Left lobe of liver (tissue), 2 donors: Measurements from ENCODE around the gene MACF1. TPM values are rescaled to one million over a fixed set of nuclear protein-coding genes. Genes with fewer than 3 reads are reported as not detected.

ENCODE experiments used
- ATAC-seq: fragments of 200-7000 bp; cut with Tn5 transposase; one replicate; pipeline ENCODE4 v1.9.1; 2020; ENCODE audit warnings: mild to moderate bottlenecking, moderate library complexity
- DNase-seq: peaks from one replicate; pipeline ENCODE4 v3.0.0-alpha.2; 2020; ENCODE audit warnings: low spot score
- total RNA-seq: library from RNA; stranded (reverse); gene quantifications from one replicate; pipeline ENCODE4 v1.2.1, GENCODE V29; 2021
- donor health status: DM: no; HTN: no; CAD: no; lungs with moderate emphysema.
- donor health status: DM: no; HTN: yes; CAD: no.

Gene MACF1
- total RNA-seq, 1 donor from 2014 or later: 89.9 TPM

DNA sequence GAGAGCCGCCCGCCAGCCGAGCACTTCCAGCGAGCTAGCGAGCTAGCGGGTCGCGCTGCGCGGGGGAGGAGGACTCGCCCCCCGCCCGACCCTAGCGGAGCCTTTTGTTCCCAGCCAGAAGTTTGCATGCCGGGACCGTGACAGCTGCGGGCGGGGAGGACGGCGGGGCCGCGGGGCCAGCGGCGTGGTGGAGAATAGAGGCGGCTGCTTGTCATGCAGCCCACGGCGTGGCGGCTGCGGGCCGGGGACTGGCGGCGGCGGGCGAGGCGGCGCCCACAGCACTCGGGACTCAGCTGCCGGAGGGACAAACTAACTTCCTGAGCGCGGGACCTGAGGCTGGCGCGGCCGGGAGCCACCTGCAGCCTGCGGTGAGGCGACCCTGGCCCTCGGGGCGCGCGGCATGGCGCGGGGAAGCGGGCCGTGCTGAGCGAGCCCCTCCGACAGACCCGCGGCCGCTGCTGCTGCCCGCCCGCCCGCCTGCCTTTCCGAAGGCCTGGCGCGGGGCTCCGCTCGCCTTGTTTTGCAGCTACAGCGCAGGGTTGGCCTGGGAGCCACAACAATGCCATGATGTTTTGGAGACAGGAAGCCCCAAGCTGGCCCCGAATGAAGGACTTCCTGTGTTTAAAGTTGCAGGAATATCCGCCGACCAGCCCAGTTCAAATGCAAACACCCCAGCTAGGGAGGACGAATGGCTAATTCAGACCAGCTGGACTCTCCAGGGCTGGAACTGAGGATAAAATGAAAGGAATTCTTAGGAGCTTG, 204.7 kb downstream of the MACF1 start:
- DNase-seq: peak; percentile 65
- ATAC-seq: peak; percentile 28

DNA sequence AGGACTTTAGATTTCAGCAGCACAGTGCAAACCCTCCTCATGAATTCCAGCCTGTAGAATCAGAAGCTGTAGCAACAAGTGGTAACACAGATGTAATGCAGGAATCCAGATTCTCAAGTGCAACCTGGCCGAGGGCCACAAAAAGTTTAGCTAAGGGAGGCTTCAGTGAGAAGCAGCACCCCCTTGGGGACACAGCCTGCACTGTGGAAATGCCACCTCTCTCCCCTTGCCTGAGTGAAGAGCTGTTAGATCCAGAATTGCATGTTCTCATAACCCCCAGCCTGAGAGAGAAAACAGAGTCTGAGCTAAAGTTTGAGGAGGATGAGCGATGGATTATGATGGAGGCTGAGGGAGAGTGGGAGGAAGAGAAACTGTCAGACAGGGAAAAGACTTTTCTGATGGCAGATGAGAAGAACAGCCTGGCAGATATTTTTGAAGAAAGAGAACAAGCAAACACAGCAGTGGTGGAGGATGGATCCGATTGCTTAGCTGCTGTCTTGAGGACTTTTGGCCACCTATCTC, 206.5 kb downstream of the MACF1 start:
- peak; percentile 15 for ATAC-seq
- peak; percentile 71 for DNase-seq

DNA sequence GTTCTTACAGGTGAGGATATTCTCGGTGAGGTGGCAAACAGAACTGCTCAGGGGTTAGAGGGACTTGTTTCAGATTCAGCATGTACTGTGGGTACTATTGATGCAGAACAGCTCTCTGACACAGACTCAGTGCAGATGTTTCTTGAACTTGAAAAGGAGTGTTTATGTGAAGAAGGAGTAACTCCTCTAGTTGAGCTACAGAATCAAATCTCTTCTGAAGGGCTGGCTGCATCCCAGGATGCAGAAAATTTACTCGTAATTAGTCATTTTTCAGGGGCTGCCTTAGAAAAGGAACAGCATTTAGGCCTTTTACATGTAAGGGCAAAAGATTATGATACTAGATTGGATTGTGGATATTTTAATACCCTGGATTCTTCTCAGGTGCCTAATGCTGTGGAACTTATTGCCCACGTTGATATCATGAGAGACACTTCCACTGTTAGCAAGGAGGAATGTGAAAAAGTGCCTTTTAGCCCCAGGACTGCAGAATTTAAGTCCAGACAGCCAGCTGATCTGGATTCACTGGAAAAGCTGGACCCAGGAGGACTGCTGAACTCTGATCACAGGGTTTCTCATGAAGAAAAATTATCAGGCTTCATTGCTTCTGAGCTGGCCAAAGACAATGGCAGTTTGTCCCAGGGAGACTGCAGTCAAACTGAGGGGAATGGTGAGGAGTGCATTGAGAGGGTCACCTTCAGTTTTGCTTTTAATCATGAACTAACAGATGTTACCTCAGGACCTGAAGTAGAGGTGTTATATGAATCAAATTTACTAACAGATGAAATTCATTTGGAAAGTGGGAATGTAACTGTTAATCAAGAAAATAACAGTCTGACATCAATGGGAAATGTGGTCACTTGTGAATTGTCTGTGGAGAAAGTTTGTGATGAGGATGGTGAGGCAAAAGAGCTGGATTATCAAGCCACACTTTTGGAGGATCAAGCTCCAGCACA, 207.3 kb downstream of the MACF1 start:
- DNase-seq: no peak
- no peak for ATAC-seq

DNA sequence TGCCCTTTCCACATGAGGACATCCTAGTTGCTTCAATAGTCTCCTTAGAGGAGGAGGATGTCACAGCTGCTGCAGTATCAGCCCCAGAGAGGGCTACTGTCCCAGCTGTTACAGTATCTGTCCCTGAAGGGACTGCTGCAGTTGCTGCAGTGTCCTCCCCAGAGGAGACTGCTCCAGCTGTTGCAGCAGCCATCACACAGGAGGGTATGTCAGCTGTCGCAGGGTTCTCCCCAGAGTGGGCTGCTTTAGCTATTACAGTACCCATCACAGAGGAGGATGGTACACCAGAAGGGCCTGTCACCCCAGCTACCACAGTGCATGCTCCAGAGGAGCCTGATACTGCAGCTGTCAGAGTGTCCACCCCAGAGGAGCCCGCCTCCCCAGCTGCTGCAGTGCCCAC, 208.4 kb downstream of the MACF1 start:
- ATAC-seq (no peak), DNase-seq (no peak)

DNA sequence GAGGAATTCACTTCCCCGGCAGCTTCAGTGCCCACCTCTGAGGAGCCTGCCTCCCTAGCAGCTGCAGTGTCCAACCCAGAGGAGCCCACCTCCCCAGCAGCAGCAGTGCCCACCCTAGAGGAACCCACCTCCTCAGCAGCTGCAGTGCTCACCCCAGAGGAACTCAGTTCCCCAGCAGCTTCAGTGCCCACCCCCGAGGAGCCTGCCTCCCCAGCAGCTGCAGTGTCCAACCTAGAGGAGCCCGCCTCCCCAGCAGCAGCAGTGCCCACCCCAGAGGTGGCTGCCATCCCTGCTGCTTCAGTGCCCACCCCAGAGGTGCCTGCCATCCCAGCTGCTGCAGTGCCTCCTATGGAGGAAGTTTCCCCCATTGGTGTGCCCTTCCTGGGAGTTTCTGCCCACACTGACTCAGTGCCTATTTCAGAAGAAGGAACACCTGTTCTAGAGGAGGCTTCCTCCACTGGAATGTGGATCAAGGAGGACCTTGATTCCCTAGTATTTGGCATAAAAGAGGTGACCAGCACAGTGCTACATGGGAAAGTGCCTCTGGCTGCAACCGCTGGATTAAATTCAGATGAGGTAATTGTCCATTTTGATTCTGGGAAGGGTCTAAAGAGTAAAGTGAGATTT, 209.5 kb downstream of the MACF1 start:
- DNase-seq (no peak), ATAC-seq (no peak)

DNA sequence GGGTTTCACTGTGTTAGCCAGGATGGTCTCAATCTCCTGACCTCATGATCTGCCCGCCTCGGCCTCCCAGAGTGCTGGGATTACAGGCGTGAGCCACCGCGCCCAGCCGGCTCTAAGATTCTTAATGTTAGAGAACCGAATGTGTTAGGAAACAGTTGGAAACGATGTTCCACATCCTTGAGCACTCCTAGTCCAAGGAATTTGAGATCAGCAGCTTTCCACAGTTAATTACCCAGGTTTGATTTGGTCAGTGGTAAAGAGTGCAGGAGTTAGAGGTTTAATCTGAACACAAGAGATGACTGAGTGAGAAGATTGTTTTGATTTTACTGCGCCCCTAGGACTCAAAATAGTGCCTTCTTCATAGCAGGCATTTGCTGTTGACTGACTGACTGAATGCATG, 211.1 kb downstream of the MACF1 start:
- DNase-seq: no peak
- no peak for ATAC-seq

DNA sequence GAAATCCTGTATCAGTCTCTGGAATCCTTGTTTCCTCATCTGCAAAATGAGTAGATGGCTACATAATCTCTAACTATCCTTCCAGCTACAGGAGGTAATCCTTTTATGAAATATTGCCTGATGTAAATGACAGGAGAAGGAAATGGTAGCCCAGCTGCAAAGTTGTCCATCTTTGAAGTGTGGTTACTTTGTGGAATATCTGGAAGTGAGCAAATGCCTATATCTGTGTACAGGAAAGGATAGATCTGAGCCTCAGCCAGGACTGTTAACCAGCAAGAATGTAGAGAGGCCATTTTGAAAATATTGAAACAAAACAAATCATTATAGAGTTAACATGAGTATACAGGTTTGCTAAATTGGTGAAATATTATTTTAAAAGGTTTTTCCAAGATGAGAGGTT, 212.1 kb downstream of the MACF1 start:
- DNase-seq (no peak), ATAC-seq (no peak)

DNA sequence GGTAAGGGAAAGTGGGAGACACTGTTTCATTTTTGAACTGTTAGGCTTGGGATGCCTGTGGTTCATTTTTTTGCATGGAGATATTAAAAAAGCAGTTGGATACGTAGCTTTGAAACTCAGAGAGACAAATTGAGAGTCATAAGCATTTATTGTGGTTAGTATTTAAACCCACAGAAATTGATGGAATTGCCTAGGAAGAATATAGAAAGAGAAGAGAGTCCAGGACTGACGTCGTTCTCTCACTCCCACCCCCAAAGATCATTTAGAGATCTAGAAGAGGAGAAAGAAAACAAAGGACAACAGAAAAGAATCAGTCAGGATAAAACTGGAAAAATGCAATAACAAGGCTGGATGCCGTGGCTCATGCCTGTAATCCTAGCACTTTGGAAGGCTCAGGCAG, 213.7 kb downstream of the MACF1 start:
- DNase-seq (no peak), ATAC-seq (no peak)

DNA sequence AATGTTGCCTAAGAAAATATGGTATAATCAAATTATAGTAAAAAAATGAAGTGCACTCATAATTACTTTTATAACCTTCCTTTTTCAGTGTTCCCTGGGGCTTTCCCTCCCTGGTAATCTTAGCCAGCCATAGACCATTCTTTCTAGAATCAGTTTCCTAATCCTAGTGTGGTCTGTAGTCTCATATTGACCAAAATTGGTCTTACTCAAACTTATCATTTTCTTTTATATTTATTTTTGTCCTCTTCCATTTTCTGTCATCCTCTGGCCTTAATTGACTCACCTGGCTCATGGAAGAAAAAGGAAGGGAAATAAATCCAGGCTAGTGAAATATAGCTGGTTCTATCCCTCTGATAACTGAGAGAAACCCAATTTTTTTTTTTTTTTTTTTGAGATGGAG, 216.0 kb downstream of the MACF1 start:
- no peak for DNase-seq
- no peak for ATAC-seq

DNA sequence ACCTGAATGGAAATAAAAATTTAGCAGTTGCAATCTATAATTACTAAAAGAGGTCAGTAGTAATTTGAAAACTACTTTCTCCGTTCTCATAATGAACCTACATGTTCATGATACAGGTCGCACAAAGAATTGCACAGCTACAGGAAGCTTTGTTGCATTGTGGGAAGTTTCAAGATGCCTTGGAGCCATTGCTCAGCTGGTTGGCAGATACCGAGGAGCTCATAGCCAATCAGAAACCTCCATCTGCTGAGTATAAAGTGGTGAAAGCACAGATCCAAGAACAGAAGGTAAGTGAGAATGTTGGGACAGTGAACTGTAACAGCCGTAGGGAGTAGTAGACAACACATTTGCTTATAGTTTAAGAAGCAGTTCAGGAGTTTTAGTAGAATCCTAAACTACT, 218.1 kb downstream of the MACF1 start:
- DNase-seq (no peak), ATAC-seq (no peak)

DNA sequence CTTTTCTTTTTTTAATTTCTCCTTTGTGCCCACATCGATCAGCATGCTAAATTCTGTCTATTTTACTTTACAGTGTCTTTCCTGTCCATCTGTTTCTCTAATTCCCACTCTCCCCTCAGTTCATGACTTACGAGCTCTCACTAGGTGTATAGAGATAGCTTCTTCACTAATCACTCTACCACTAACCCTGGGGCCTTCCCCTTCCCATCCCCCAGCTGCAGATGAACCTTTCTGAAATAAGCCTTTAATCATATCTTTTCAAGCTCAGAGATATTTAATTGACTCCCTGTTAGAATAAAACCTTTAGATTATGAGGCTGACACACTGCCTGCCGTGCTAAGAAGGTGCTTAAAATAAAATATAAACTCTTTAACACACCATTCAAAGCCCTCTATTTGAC, 220.7 kb downstream of the MACF1 start:
- ATAC-seq: no peak
- DNase-seq: no peak

DNA sequence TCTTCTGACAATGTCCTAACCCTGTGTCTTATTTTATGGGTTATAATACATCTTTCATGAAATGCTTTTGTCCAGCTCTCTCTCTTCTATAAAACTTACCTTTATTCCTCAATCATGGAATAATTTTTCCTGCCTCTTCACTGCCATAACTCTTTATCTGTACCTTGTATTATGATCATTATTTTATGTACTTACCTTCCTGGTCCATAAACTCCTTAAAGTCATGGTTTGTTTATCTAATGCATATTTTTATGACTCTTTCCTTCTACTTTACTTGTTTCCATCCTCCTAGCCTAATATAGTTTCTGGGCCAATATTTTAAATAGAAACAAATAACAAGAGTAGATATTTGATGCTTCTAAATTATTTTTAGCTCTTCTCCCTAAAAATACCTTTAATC, 221.1 kb downstream of the MACF1 start:
- DNase-seq (no peak), ATAC-seq (no peak)

DNA sequence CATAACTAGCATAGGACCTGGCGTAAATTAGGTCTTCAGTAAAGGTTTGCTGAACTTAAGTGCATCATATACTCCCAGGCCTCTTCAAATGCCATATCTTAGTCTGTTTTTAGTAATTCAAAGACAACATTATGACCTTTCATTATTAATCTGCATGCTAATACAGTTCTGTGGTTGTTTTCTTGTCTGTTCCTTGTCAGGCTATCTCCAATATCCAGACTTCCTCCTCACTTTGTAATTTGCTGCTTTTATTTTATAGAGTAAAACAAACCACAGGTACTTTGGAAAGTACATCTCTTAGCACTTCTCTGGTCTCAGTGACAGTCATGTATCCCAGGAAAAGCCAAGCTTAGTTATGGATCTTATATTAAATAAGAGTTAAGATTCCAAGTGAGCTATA, 221.9 kb downstream of the MACF1 start:
- no peak for DNase-seq
- no peak for ATAC-seq

DNA sequence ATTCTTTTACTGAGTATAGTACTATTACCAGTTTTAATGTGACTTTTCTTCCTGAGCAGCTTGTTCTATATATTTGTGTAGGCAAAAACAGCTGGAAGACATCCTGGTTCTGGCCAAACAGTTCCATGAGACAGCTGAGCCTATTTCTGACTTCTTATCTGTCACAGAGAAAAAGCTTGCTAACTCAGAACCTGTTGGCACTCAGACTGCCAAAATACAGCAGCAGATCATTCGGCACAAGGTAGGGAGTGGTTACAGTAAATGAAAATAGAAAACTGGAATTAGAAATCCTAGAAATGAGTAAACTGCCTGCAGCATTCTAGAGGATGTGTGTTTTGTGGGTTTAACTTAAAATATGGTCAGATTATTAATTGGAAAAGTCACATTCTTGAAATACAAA, 222.9 kb downstream of the MACF1 start:
- no peak for ATAC-seq
- DNase-seq: no peak

DNA sequence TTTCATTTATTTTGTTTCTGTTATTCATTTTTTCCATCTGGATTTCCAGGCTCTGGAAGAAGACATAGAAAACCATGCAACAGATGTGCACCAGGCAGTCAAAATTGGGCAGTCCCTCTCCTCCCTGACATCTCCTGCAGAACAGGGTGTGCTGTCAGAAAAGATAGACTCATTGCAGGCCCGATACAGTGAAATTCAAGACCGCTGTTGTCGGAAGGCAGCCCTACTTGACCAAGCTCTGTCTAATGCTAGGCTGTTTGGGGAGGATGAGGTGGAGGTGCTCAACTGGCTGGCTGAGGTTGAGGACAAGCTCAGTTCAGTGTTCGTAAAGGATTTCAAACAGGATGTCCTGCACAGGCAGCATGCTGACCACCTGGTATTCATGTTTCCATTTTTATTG, 223.4 kb downstream of the MACF1 start:
- no peak for ATAC-seq

DNA sequence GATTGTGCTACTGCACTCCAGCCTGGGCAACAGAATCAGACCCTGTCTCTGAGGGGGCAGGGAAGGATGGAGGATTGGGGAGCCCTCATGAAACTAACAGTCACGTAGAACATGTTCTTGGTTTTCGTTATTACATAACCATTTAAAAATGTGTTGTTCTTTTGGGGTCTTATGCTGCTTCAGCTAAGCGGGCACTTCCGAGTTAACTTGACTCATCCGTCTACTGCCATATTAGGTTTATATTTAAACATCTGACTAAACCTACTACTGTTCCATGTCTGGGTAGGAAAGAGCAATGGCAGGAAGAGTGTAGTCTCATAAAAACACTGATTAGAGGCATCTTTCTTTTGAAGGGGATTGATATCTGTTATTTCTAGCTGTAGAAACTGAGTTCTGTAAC, 227.4 kb downstream of the MACF1 start:
- ATAC-seq (no peak), DNase-seq (no peak)

More for the DNA sequence above, 223.4 kb downstream of the MACF1 start:
- no peak for DNase-seq

DNA sequence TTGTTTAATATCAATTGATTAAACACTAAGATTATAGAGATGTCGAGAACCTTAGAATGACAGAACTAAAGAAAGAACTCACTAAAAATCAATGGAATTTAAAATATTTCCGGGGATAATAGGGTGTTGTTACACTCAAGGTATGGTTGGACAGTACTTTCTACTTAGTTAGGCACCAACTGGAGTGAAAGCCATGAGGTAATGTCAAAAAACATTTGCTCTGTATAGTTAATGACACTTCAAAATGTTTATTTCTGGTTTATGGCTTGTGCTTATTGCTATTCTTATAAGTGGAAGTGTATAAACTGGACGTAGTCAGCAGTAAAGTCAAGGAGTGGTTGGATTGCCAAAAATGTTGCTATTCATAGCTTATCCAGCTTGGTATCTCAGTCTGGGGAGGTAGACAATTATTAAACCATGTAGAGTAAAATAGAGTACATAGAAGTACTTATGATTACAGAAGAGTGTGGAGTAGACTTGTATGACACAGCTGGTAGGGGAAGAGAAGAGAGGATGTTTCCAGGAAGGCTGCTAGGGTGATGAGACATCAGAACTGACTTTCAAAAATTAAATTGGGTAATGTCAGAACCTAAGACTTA, 230.4 kb downstream of the MACF1 start:
- peak; percentile 40 for ATAC-seq
- no peak for DNase-seq

DNA sequence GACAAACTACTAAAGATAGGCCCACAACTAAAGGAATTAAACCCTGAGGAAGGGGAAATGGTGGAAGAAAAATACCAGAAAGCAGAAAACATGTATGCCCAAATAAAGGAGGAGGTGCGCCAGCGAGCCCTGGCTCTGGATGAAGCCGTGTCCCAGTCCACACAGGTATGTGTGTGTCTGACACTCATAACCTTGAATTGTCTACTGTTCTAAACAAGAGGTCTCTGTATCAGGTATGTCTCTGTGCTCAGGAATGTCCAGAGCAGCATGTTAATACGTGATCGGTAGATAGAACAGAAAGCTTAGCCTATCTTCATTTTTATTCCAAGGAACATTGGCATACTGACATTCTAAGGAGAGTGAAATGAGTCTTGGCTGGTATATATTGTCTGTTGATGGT, 231.1 kb downstream of the MACF1 start:
- no peak for ATAC-seq
- DNase-seq: no peak

DNA sequence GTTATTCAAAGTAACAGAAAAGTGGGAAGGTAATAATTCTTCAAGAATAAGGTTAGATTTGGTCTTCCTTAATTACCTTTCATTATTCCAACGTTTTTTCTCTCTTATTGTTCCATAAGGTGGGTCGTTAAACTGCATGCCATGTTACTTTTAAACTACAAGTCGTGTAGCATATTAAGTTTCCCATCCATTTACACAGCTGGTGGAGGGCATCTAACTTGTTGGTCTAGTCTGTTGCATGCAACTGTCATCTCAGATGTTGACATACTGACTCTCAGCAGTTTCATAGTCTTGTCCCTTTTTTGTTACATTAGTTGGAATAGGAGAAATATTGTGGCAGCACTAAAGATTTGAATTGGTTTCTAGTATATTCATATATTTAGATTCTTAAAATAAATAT, 232.3 kb downstream of the MACF1 start:
- ATAC-seq (no peak), DNase-seq (no peak)

DNA sequence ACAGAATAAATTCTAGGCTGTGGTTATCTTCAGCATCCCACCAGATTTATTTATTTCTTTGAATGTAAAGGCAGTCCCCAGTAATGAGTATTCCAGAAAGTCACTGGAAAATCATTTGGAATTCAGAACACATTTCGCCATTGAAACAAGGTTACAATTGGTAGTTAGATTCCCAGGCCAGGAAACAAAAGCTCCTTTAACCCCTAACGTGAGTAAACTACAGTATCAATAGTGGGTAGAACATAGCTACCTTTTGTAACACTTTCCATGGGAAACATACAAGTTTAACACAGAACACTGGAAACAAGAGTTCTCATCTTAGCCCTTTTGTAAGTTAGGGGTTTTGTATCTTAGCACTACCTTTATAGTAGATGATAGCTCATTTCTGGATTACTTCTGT, 233.5 kb downstream of the MACF1 start:
- ATAC-seq: no peak
- DNase-seq: no peak

DNA sequence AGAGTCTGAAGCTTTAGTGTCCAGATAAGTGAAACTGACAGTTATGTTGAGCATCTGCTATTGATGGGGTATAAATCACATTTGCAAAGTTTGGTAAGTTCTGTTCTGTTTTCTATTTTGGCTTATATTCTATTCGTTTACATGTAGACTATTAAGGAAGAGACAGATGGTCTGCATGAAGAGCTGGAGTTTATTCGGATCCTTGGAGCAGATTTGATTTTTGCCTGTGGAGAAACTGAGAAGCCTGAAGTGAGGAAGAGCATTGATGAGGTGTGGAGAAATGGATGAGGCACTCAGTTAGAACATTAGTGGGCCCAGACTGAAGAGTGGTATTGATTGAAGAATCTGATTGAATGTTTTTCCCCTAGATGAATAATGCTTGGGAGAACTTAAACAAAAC, 236.4 kb downstream of the MACF1 start:
- no peak for ATAC-seq
- no peak for DNase-seq
